Right lobe of liver (tissue), 4 donors: ENCODE results near the gene CRB3.

Source experiments
- CTCF ChIP-seq, 4 donors: fragments of 200-600 bp in 3 of 4; fragments of 450-650 bp in 1 of 4; IDR thresholded peaks; one replicate each; pipeline versions ENCODE4 v1.5.1 to v1.8.0; 2016 to 2022; ENCODE audit warnings: antibody characterized with exemption in 4 of 4, mild to moderate bottlenecking in 2 of 4
- POLR2A ChIP-seq: fragments of 450-650 bp; IDR thresholded peaks from one replicate; pipeline ENCODE4 v1.6.1; 2017; ENCODE audit warnings: antibody characterized with exemption, mild to moderate bottlenecking
- donor health status: DM: no; HTN: no; CAD: no.
- donor health status: DM: no; HTN: no; CAD: no.
- donor health status: DM: no; HTN: yes; CAD: no.

- no peak for TF ChIP-seq CTCF (IDR thresholded peaks at IDR 0.05)
- TF ChIP-seq POLR2A = no peak
Observed at GRCh38 chr19:6414793-6415590, 49.1 kb upstream of the CRB3 start.
